OCI-LY7 (cell line): Measurements from ENCODE around the gene PIEZO2.

Experiments
- EZH2phosphoT487 ChIP-seq: fragments of 200-600 bp; sonication (generic); IDR thresholded peaks from 2 replicates; pipeline ENCODE4 v1.6.1; 2018; ENCODE audit warnings: low read depth, borderline replicate concordance, mild to moderate bottlenecking, mixed run types, antibody characterized with exemption, low read length, moderate library complexity, mixed read lengths
- TF ChIP-seq, protein P1 (sequence below): fragments of 200-600 bp; sonication (generic); conservative IDR thresholded peaks from 2 replicates; pipeline ENCODE4 v1.5.1; 2014; ENCODE audit warnings: mild to moderate bottlenecking, antibody characterized with exemption, low read length, moderate library complexity, mixed read lengths

DNA sequence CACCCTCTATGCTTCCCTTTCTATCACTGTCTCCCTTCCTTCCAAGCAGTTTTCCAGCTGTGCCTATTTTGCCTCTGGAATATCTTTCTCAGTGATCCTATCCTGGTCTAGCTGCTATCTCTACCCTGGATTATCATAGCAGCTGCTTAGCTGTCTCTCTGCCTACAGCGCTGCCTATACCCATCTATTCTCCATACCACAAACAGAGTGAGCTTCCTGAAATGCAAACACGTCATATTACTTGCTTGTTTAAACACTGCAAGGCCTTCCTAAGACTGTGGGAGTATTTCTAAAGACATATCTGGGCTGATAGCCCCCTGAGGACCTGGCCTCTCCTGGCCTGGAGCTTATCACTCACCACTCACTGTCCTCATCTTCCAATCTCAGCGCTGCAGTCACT is 403.4 kb downstream of the PIEZO2 start:
- TF ChIP-seq, protein P1, sequence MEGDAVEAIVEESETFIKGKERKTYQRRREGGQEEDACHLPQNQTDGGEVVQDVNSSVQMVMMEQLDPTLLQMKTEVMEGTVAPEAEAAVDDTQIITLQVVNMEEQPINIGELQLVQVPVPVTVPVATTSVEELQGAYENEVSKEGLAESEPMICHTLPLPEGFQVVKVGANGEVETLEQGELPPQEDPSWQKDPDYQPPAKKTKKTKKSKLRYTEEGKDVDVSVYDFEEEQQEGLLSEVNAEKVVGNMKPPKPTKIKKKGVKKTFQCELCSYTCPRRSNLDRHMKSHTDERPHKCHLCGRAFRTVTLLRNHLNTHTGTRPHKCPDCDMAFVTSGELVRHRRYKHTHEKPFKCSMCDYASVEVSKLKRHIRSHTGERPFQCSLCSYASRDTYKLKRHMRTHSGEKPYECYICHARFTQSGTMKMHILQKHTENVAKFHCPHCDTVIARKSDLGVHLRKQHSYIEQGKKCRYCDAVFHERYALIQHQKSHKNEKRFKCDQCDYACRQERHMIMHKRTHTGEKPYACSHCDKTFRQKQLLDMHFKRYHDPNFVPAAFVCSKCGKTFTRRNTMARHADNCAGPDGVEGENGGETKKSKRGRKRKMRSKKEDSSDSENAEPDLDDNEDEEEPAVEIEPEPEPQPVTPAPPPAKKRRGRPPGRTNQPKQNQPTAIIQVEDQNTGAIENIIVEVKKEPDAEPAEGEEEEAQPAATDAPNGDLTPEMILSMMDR = no peak
- no peak for TF ChIP-seq EZH2phosphoT487
